Esophagus squamous epithelium (tissue), 4 donors: ENCODE data around the gene FAM151A.

Experiments
- POLR2A ChIP-seq, 4 donors: fragments of 450-650 bp; IDR thresholded peaks; one replicate each; pipeline ENCODE4 v1.6.1; 2017; ENCODE audit warnings: antibody characterized with exemption in 4 of 4, mild to moderate bottlenecking in 4 of 4, moderate library complexity in 3 of 4
- TF ChIP-seq, protein P1 (sequence below), 6 experiments: fragments of 450-650 bp in 4 of 6; fragments of 200-600 bp in 2 of 6; sonication (generic) in 2 of 6; IDR thresholded peaks; one replicate each; pipeline ENCODE4 v1.5.1; 2016 to 2019; ENCODE audit warnings: antibody characterized with exemption in 6 of 6, mild to moderate bottlenecking in 4 of 6, moderate library complexity in 4 of 6

DNA sequence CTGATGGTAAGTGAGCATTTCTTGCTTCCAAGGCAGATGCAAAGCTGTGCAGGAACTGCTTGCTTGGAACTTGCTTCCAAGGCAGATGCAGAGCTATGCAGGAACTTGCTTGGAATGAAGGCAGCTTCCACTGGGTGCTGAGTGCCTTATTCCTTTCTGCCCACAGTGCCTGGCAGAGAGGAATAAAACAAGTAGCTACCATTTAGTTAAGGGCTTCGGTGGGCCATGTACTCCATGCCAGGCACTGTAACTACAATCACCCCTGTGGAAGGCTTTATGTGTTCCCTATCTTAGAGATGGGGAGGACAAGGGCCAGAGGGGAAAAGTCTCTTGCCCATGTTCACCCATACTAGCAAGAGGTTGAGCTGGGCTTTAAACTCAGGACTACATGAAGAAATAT is 26.6 kb upstream of the FAM151A start:
- TF ChIP-seq, protein P1, sequence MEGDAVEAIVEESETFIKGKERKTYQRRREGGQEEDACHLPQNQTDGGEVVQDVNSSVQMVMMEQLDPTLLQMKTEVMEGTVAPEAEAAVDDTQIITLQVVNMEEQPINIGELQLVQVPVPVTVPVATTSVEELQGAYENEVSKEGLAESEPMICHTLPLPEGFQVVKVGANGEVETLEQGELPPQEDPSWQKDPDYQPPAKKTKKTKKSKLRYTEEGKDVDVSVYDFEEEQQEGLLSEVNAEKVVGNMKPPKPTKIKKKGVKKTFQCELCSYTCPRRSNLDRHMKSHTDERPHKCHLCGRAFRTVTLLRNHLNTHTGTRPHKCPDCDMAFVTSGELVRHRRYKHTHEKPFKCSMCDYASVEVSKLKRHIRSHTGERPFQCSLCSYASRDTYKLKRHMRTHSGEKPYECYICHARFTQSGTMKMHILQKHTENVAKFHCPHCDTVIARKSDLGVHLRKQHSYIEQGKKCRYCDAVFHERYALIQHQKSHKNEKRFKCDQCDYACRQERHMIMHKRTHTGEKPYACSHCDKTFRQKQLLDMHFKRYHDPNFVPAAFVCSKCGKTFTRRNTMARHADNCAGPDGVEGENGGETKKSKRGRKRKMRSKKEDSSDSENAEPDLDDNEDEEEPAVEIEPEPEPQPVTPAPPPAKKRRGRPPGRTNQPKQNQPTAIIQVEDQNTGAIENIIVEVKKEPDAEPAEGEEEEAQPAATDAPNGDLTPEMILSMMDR (IDR thresholded peaks at IDR 0.05) = no peak
- TF ChIP-seq POLR2A (IDR thresholded peaks at IDR 0.05) = no peak
